ENCODE data around the gene CRIP2. TPM values are rescaled to one million over a fixed set of nuclear protein-coding genes. Genes with fewer than 3 reads are reported as not detected.

Gene CRIP2
- total and polyA plus RNA-seq, 9 donors, result 0.35 to 242 (median 47.8) TPM

DNA sequence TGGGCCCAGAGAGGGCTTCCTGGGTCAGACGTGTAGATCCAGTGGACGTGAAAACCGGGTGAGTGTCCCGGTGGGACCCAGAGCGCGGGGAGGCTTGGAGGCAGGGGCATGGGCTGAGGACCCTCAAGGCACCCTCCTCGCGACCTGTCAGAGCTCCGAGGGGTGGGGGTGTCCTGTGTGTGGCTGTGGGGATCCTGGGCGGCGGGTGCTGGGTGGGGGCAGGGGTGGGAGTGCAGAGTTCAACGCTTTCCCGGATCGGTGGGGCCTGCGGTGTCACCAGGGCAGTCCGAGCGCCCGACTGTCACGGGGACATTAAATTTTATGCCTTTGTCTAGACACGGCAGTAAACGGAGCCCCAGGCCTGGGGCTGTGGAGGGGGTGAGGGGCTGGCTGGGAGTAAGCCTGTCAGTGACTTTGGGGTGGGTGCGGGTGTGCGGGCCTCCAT, 52.8 kb downstream of the CRIP2 start:
- H3K36me3 ChIP-seq, result no peaks in the 10 kb centered on the region
- no peaks in the 10 kb centered on the region for H3K27me3 ChIP-seq
- peaks cover 10% of the 10 kb centered on the region for H3K4me1 ChIP-seq (ENCODE audit: insufficient read depth)
- no peaks in the 10 kb centered on the region for H3K9me3 ChIP-seq
- intact Hi-C loops (cut with DNase I), result loop anchor here in 2 of 4 donors (5.0 to 10.0 kb wide), 3 partner anchors 35 to 163 kb away; partner anchors contain the start of gene TEDC1 (in 1 of the 2)
- TF ChIP-seq POLR2A (IDR thresholded peaks at IDR 0.05) (no peak), EP300 (IDR thresholded peaks at IDR 0.05) (no peak)
- TF ChIP-seq, protein P1, sequence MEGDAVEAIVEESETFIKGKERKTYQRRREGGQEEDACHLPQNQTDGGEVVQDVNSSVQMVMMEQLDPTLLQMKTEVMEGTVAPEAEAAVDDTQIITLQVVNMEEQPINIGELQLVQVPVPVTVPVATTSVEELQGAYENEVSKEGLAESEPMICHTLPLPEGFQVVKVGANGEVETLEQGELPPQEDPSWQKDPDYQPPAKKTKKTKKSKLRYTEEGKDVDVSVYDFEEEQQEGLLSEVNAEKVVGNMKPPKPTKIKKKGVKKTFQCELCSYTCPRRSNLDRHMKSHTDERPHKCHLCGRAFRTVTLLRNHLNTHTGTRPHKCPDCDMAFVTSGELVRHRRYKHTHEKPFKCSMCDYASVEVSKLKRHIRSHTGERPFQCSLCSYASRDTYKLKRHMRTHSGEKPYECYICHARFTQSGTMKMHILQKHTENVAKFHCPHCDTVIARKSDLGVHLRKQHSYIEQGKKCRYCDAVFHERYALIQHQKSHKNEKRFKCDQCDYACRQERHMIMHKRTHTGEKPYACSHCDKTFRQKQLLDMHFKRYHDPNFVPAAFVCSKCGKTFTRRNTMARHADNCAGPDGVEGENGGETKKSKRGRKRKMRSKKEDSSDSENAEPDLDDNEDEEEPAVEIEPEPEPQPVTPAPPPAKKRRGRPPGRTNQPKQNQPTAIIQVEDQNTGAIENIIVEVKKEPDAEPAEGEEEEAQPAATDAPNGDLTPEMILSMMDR (IDR thresholded peaks at IDR 0.05), result no peak
- peak overlapping the region in 1 of 2 donors; percentile 53 for H3K27ac ChIP-seq
- DNase-seq, result no peak
- WGBS, 3 donors, result 9 to 21% (median 13%) methylated on average over 16 to 23 of the region's 23 CpGs
- H3K4me3 ChIP-seq, result peak overlapping the region; percentile 60

DNA sequence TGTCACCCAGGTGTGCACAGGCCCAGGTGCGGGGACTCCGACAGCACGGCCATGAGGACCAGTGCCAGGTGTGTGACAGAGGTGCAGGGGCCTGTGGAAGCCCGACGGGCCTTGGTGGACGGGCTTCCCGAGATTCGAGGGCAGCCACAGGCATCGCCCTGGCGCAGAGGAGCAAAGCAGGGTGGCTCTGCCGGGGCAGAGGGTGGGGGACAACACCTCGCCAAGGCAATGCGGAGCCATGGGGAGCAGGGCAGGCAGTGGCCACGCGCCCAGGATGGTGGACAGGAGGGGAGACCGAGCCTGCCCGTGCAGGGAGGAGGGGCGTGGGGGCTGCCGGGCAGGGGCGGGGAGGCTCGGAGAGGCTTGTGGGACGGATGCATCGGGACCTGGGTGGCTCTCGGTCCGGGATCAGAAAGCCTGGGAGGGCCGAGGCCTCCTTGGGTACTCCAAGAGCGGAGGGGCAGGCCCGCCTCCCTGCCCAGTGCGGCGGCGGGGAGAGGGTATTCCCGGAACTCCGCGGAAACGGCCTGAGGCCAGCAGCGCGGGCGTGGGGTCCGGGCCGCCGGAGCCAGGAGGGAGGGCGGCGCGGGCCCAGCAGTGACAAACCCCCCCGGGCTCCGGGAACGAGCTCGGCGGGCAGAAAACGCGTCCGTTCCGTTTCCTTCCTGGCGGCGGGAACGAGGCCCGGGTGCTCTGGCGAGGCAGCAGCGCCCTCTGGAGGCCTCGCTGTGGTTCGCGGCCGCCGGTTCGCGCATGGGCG, 53.4 kb downstream of the CRIP2 start:
- H3K9me3 ChIP-seq, result no peaks in the 10 kb centered on the region
- H3K36me3 ChIP-seq, result no peaks in the 10 kb centered on the region
- peaks cover 10% of the 10 kb centered on the region for H3K4me1 ChIP-seq (ENCODE audit: insufficient read depth)
- no peaks in the 10 kb centered on the region for H3K27me3 ChIP-seq
- peak overlapping the region; percentile 60 for H3K4me3 ChIP-seq
- intact Hi-C loops (cut with DNase I), result loop anchor here in 2 of 4 donors (5.0 to 10.0 kb wide), 3 partner anchors 36 to 163 kb away; partner anchors contain the start of gene TEDC1 (in 1 of the 2)
- WGBS, 3 donors, result 1 to 4% (median 4%) methylated on average over 16 to 67 of the region's 67 CpGs
- peak overlapping the region in 1 of 2 donors; percentile 53 for H3K27ac ChIP-seq
- TF ChIP-seq, protein P1 (IDR thresholded peaks at IDR 0.05), result peak; percentile 76 to 86 (median 85)
- no peak for TF ChIP-seq EP300 (IDR thresholded peaks at IDR 0.05)
- DNase-seq, result peak; percentile 71 to 89 (median 80)

DNA sequence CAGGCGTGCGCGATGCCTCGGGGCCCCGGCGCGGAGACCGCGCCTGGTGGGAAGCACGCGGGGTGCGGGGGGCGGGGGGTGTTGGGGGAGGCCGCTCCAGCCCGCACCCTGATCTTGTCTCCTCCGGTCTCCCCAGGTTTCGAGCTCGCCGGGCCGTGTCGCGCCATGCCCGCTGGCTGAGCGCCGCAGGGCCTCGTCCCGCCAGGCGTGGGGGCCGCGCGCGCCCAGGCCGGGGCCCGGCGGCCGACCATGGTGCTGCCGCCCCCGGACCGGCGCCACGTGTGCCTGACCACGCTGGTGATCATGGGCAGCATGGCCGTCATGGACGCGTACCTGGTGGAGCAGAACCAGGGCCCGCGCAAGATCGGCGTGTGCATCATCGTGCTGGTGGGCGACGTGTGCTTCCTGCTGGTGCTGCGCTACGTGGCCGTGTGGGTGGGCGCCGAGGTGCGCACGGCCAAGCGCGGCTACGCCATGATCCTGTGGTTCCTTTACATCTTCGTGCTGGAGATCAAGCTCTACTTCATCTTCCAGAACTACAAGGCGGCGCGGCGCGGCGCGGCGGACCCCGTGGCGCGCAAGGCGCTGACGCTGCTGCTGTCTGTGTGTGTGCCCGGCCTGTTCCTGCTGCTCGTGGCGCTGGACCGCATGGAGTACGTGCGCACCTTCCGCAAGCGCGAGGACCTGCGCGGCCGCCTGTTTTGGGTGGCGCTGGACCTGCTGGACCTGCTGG, 54.1 kb downstream of the CRIP2 start:
- Histone ChIP-seq H3K9me3 (no peaks in the 10 kb centered on the region), H3K36me3 (no peaks in the 10 kb centered on the region), H3K4me1 (ENCODE audit: insufficient read depth) (peaks cover 10% of the 10 kb centered on the region), H3K27ac (no peak overlapping the region), H3K27me3 (no peaks in the 10 kb centered on the region), H3K4me3 (peak overlapping the region; percentile 60)
- 17 to 26% (median 20%) methylated on average over 74 to 89 of the region's 89 CpGs for WGBS, 3 donors
- intact Hi-C loops (cut with DNase I), result loop anchor here in 2 of 4 donors (5.0 to 10.0 kb wide), 3 partner anchors 36 to 164 kb away; partner anchors contain the start of gene TEDC1 (in 1 of the 2)
- DNase-seq, result no peak
- no peak for TF ChIP-seq POLR2A (IDR thresholded peaks at IDR 0.05)
- TF ChIP-seq, protein P1 (IDR thresholded peaks at IDR 0.05), result peak in 1 of 3 donors; percentile 4

DNA sequence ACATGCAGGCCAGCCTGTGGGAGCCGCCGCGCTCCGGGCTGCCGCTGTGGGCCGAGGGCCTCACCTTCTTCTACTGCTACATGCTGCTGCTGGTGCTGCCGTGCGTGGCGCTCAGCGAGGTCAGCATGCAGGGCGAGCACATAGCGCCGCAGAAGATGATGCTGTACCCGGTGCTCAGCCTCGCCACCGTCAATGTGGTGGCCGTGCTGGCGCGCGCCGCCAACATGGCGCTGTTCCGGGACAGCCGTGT, 54.6 kb downstream of the CRIP2 start:
- Histone ChIP-seq H3K4me1 (ENCODE audit: insufficient read depth) (peaks cover 10% of the 10 kb centered on the region), H3K27me3 (no peaks in the 10 kb centered on the region), H3K36me3 (no peaks in the 10 kb centered on the region), H3K4me3 (no peak overlapping the region), H3K9me3 (no peaks in the 10 kb centered on the region), H3K27ac (no peak overlapping the region)
- intact Hi-C loops (cut with DNase I), result loop anchor here in 2 of 4 donors (5.0 to 10.0 kb wide), 3 partner anchors 37 to 164 kb away; partner anchors contain the start of gene TEDC1 (in 1 of the 2)
- TF ChIP-seq EP300 (IDR thresholded peaks at IDR 0.05) (no peak), POLR2A (IDR thresholded peaks at IDR 0.05) (no peak)
- TF ChIP-seq, protein P1 (IDR thresholded peaks at IDR 0.05), result no peak
- WGBS, 3 donors, result 43 to 49% (median 46%) methylated on average over 24 of the region's 24 CpGs
- no peak for DNase-seq

Other genes with a start within 250 kb of the CRIP2 start
- 10 to 100 TPM; 19.3 to 40.1 (median 34.4) TPM for gene BTBD6, start 226.3 kb upstream of the CRIP2 start, total RNA-seq
- gene BTBD6, start 226.3 kb upstream of the CRIP2 start, polyA plus RNA-seq, result 10 to 100 TPM; 16.6 to 39.2 TPM
- 10 to 100 TPM; 33.3 to 47.3 (median 38.5) TPM for gene BRF1, start 173.8 kb upstream of the CRIP2 start, total RNA-seq
- 10 to 100 TPM; 20.4 to 23.9 TPM for gene BRF1, start 173.8 kb upstream of the CRIP2 start, polyA plus RNA-seq
- 10 to 100 TPM; 41.4 to 91.9 (median 60.7) TPM for gene PACS2, start 160.1 kb upstream of the CRIP2 start, total RNA-seq
- 10 to 100 TPM; 21.2 to 55.9 TPM for gene PACS2, start 160.1 kb upstream of the CRIP2 start, polyA plus RNA-seq
- gene TEX22, start 76.3 kb upstream of the CRIP2 start, total RNA-seq, result 1 to 10 TPM in 5 of 7 donors, under 1 TPM in 2; 0.11 to 5.1 (median 2.5) TPM
- gene TEX22, start 76.3 kb upstream of the CRIP2 start, polyA plus RNA-seq, result under 1 TPM in 1 of 2 donors, not detected in 1; 0.59 TPM
- gene MTA1, start 55.0 kb upstream of the CRIP2 start, total RNA-seq, result 100 to 1,000 TPM in 5 of 7 donors, 10 to 100 TPM in 2; 45.7 to 128 (median 112) TPM
- gene MTA1, start 55.0 kb upstream of the CRIP2 start, polyA plus RNA-seq, result 10 to 100 TPM; 23.0 to 72.3 TPM
- 10 to 100 TPM in 5 of 7 donors, 1 to 10 TPM in 2; 3.2 to 72.8 (median 26.4) TPM for gene CRIP1, start 12.1 kb downstream of the CRIP2 start, total RNA-seq
- gene CRIP1, start 12.1 kb downstream of the CRIP2 start, polyA plus RNA-seq, result 100 to 1,000 TPM in 1 of 2 donors, 1 to 10 TPM in 1; 7.2 to 116 TPM
- gene TEDC1, start 16.4 kb downstream of the CRIP2 start, total RNA-seq, result 1 to 10 TPM; 2.6 to 8.2 (median 3.8) TPM
- gene TEDC1, start 16.4 kb downstream of the CRIP2 start, polyA plus RNA-seq, result 1 to 10 TPM in 1 of 2 donors, not detected in 1; 5.3 TPM
- 1 to 10 TPM; 3.3 to 9.0 (median 4.4) TPM for gene TMEM121, start 51.8 kb downstream of the CRIP2 start, total RNA-seq
- 1 to 10 TPM in 1 of 2 donors, not detected in 1; 3.8 TPM for gene TMEM121, start 51.8 kb downstream of the CRIP2 start, polyA plus RNA-seq

All from ovary (tissue), 9 donors.